GM18502 (cell line): ENCODE data around the gene CHST12.
A peak's percentile ranks its signal among the peaks of the same experiment; 100 is the strongest.
"Not testable (repeated sequence)": the region's sequence is repeated elsewhere in the genome, so short reads cannot be mapped to it uniquely, and the experiment has no call there.

Experiments
- ATAC-seq: cut with Tn5 transposase; IDR thresholded peaks from one replicate; pipeline ENCODE4 v1.9.1; 2021; ENCODE audit warnings: mild to moderate bottlenecking; ENCODE audit not compliant: unreplicated experiment, poor library complexity

CHST12 gene

DNA sequence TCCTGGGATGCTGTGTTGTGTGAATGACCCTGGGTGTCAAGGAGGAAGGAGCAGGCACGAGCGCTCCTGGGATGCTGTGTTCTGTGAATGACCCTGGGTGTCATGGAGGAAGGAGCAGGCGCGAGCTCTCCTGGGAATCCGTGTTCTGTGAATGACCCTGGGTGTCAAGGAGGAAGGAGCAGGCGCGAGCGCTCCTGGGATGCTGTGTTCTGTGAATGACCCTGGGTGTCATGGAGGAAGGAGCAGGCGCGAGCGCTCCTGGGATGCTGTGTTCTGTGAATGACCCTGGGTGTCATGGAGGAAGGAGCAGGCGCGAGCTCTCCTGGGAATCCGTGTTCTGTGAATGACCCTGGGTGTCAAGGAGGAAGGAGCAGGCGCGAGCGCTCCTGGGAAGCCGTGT lies 25.9 kb upstream of the CHST12 start:
- ATAC-seq = not testable (repeated sequence)

GRCh38 chr7:2378125-2378524 lies 25.3 kb upstream of the CHST12 start:
- ATAC-seq = not testable (repeated sequence)

DNA sequence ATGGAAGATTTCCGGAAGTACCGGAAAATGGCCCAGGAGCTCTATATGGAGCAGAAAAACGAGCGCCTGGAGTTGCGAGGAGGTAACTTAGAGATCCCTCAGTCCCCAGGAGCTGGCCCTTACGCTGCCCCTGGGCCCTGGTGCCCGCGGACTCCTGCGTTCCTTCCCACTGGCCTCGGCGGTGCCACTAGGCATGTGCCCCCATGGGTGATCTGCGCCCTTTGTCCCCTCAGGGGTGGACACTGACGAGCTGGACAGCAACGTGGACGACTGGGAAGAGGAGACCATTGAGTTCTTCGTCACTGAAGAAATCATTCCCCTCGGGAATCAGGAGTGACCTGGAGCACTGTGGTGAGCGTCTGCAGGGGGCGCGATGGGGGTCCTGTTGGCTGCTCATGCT lies 24.2 kb upstream of the CHST12 start:
- ATAC-seq = no peak

DNA sequence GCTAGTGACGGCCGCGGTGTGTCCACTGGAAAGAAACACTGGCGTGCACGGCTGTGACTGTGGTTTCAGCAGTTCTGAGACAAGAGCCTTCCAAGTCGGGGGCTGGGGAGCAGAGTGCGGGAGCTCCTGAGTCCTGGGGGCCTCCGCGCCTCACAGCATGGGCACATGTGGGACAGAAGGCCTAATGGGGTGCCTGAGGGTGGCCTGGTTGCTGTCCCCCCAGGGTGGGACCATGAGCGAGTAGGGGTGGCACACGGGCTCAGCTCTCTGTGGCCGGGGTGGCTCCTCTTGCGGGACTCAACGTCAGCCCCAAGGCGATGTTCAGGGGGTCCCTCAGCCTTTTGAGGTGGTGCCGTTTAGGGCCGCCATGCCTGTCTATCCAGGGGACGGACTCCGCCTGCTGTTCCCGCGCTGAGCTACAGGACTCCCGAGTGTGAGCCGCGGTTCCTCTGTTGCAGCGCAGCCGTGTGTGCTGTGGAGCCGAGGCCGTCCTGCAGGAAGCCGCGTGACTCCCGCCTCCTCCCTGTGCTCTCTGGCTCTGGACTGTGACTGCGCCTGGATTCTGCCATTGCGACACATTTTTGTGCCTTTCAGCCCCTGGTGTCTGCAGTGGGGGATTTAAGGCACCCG lies 23.5 kb upstream of the CHST12 start:
- no peak for ATAC-seq

DNA sequence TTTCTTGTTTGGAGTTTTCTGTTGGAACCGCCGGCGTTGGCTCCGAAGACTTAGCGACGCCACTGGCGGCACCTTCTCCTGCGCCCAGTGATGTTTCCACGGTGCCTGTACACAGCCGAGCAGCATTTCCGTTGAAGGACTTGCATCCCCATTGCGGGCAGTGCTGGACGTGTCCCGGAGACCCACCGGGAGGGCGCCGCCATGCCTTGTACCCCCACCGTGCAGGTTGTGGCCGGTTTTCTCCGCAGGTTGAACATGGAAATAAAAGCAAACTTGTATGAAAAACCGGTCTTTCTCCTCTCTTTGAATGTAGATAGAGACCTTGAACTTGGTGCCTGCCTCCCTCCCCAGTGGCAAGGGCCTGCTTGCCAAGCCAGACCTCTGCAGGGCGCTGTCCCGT lies 22.9 kb upstream of the CHST12 start:
- no peak for ATAC-seq

GRCh38 chr7:2381227-2381626 lies 22.2 kb upstream of the CHST12 start:
- ATAC-seq = no peak

DNA sequence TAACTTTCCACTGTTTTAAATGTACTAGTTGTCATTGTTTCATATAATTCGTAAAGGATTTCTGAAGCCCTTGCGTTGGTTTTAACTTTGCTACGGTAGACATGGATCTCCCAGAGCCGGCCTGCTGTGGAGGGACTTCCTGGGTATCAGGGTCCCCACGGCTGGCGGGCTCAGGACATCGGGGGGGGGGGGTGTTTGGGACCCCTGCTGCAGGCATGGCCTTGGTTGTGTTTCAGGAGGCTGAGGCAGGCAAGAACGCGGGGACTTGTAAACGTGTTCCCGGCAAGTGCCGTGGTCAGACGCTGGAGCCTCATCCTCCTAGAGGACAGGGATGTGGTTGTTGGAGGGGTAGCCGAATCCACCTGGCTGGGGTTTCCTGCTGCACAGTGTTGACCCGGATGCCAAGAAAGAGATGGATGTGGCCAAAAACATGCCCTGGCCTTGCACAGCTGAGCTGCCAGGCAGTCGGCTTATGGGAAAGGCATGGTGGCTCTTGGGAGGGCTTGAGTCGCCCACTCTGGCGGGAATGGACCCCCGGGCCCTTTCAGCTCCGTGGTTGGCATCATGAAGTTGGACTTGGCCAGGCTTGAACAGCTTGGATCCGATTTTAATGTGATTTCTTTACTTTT lies 21.4 kb upstream of the CHST12 start:
- no peak for ATAC-seq

DNA sequence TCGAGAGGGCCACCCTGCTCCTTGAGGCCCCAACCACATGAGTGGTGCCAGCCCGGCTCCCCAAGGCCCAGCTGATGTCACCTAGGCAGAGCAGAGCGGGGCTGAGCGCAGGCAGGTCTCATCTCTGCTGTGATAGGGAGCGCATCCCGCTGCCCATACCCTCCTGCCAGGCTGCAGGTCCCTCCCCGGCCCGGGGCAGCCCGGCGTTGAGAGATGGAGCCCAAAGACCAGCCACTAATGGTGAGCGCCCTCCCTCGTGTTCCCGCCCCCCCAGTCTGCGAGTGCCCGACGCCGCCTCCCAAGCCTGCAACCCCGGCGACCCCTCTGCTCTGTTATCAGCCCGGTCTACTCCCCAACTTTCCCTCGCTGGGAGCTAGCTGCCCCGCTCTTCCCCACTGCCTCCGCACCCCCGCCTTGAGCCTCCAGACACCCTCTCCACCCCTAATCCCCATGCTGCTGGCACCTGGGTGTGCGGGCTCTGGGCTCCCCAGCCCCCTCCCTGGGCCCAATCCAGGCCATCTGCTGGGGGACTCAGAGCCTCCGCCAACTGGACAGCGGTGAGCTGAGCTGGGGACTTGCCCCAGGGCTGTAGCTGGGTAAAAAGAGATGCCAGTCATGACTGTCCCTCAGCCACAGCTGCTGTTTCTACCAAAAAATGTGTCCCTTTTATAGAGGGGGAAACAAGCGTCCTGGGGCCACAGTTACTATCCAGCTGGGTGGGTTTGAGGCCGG lies 19.7 kb upstream of the CHST12 start:
- ATAC-seq = no peak

GRCh38 chr7:2384354-2385243 lies 18.8 kb upstream of the CHST12 start:
- ATAC-seq = no peak

DNA sequence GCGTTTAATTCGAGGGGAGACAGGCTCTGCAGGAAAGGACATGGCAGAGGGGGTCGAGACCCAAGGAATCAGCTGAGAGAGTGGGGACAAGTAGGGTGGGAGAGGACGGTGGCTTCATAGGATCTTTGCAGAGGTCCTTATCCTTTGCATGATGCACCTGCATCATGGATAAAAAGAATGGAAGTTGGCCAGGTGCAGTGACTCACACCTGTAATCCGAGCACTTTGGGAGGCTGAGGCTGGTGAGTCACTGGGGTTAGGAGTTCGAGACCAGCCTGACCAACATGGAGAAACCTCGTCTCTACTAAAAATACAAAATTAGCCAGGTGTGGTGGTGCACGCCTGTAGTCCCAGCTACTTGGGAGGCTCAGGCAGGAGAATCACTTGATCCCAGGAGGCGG lies 17.3 kb upstream of the CHST12 start:
- not testable (repeated sequence) for ATAC-seq

- no peak for ATAC-seq
Measured at GRCh38 chr7:2386964-2387669, 16.3 kb upstream of the CHST12 start.

DNA sequence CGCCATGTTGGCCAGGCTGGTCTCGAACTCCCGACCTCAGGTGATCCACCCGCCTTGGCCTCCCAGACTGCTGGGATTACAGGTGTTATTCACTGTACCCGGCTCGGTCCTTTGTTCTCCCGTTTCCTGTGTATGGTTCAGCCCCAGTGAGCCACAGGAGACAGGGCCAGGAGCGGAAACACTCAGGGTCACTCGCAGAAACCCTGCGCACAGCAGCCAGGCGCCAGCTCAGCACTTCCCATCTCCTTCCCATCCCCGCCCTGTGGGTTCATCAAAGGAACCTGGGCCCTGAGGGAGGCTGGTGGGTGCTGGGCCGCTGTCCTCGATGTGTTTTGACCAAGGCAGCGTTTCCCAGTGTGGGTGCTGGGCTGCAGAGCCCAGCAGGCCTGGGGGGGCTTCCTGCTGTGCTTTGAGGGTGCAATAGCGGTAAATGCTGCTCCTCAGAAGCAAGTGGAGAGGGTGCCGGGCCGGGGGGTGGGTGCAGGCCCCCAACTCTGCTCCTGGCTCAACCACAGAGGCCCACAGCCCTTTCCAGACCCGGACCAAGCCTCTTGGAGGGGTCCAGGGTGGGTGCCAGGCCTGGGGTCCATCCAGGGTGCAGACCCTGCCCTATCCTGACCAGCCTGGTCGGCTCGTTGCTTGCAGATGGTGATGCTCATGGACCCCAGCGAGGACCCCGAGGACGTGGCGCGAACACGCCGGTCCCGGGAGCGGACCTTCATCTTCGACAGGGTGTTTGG lies 15.3 kb upstream of the CHST12 start:
- ATAC-seq = no peak

- ATAC-seq = no peak
Measured at GRCh38 chr7:2388637-2388954, 14.8 kb upstream of the CHST12 start.

DNA sequence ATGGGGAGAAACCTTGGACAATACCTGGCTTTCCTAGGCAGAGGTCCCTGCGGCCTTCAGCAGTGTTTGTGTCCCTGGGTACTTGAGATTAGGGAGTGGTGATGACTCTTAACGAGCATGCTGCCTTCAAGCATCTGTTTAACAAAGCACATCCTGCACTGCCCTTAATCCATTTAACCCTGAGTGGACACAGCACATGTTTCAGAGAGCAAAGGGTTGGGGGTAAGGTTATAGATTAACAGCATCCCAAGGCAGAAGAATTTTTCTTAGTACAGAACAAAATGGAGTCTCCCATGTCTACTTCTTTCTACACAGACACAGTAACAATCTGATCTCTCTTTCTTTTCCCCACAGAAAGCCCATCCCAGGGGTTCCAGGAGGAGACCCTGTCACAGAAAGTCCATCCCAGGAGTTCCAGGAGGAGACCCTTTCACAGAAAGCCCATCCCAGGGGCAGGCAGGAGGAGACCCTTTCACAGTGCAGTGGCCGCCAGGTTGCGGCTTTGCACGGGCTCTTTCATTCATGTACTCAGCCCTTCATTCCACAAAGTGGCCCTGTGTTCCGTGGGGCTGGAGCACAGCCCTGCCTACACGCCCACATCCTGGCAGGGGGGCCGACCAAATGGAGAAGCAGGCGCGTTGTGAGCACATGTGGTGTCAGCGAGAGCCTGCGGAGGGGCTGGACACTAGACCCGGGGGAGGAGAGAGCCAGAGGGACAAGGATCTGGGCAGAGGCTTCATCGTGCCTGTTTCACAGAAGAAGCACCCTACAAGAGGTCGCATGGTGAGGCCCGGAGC lies 13.2 kb upstream of the CHST12 start:
- not testable (repeated sequence) for ATAC-seq

GRCh38 chr7:2393706-2394105 lies 9.7 kb upstream of the CHST12 start:
- ATAC-seq = no peak

DNA sequence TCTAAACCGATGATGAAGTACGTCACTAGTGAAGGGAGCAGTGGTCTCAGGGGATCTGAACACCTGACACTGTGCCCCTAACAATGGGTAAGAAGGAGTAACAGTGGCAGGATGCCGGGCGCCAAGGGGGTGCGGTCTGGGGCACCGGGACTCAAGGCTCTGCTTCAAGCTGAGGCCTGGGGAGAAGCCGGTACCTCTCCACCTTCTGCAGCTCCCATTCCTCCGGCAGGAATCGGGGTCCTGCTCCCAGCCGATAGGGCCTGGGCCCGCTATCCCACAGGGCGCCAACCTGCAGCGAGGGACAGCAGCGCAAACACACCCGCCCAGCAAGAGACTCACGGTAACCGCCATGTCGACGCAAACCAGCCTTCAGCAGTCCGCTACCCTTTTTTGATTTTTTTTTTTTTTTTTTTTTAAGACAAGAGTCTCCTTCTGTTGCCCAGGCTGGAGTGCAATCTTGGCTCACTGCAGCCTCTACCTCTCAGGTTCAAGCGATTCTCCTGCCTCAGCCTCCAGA lies 8.8 kb upstream of the CHST12 start:
- ATAC-seq = no peak

DNA sequence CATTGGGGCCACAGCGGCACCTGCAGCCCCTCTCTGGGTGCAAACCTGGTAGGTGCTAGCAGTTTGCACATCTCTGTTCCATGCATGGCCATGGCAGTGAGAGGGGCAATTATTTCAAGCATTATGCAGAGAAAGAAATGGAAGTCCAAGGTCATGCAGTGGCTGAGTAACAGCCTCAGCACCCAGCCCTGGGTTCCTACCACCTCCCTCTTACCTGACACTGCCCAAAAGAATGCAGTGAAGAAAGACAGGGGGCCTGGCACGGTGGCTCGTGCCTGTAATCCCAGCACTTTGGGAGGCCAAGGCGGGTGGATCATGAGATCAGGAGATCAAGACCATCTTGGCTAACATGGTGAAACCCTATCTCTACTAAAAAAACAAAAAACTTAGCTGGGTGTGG lies 4.9 kb upstream of the CHST12 start:
- ATAC-seq = no peak

- ATAC-seq = peak; percentile 37
Measured at GRCh38 chr7:2399848-2400587, 3.4 kb upstream of the CHST12 start.
